SU-DHL-6 (cell line): ENCODE data around the gene MAST2.

Experiments used
- CTCF ChIP-seq: fragments of 200-600 bp; sonication (generic); IDR thresholded peaks from one replicate; pipeline ENCODE4 v1.5.1; 2017; ENCODE audit warnings: antibody characterized with exemption, mild to moderate bottlenecking, low read length, moderate library complexity; ENCODE audit not compliant: insufficient read depth, poor library complexity, severe bottlenecking
- EZH2phosphoT487 ChIP-seq: fragments of 200-600 bp; sonication (generic), shearing (Covaris generic); conservative IDR thresholded peaks from 2 replicates; pipeline ENCODE4 v1.6.1; 2018; ENCODE audit warnings: mild to moderate bottlenecking, antibody characterized with exemption, low read length, moderate library complexity, mixed read lengths

- no peak for TF ChIP-seq CTCF
- no peak for TF ChIP-seq EZH2phosphoT487
These were observed 199.2 kb downstream of the MAST2 start for GRCh38 chr1:46002551-46003150.
